NB4 (cell line): ENCODE measurements around the gene KLRC4.
"Not testable (repeated sequence)": the region's sequence is repeated elsewhere in the genome, so short reads cannot be mapped to it uniquely, and the experiment has no call there.

Experiments used
- CTCF ChIP-seq: IDR thresholded peaks from one replicate; pipeline ENCODE4 v1.5.1; 2012; ENCODE audit warnings: low read depth, low read length
- MAX ChIP-seq: IDR thresholded peaks from 2 replicates; pipeline ENCODE4 v1.6.1; 2011; ENCODE audit warnings: low read depth, low read length
- MYC ChIP-seq: IDR thresholded peaks from 2 replicates; pipeline ENCODE4 v1.6.1; 2011; ENCODE audit warnings: low read depth, low read length
- POLR2A ChIP-seq: IDR thresholded peaks from 2 replicates; pipeline ENCODE4 v1.6.1; 2011; ENCODE audit warnings: mild to moderate bottlenecking; ENCODE audit not compliant: insufficient read length; ENCODE audit errors: extremely low read depth

GRCh38 chr12:10435816-10436215, 26.3 kb upstream of the KLRC4 start, which contains the start of gene KLRC2:
- not testable (repeated sequence) for TF ChIP-seq CTCF, POLR2A, MYC, MAX
